Neural progenitor cell (in vitro differentiated cells): Measurements from ENCODE around the gene MYO5A. TPM values are rescaled to one million over a fixed set of nuclear protein-coding genes. Genes with fewer than 3 reads are reported as not detected.

Experiments
- DNase-seq: peaks from one replicate; pipeline ENCODE4 v3.0.0-alpha.2; 2016; ENCODE audit warnings: low spot score
- H2AFZ ChIP-seq: fragments of 200-600 bp; sonication (generic); replicated peaks from 2 replicates; pipeline ENCODE4 v1.6.1; 2016; ENCODE audit warnings: antibody characterized with exemption
- H3F3A ChIP-seq: fragments of 200-600 bp; sonication (generic); 2 replicates; pipeline ENCODE4 v1.6.1; 2016; ENCODE audit warnings: antibody characterized with exemption, low read depth
- H3K27ac ChIP-seq: fragments of 200-600 bp; sonication (generic); 2 replicates; pipeline ENCODE4 v1.5.1; 2016; ENCODE audit warnings: mild to moderate bottlenecking
- H3K27me3 ChIP-seq: fragments of 200-600 bp; sonication (generic); 2 replicates; pipeline ENCODE4 v1.6.1; 2016; ENCODE audit warnings: mild to moderate bottlenecking, moderate library complexity
- H3K36me3 ChIP-seq: fragments of 200-600 bp; sonication (generic); 2 replicates; pipeline ENCODE4 v1.5.1; 2016
- H3K4me1 ChIP-seq: fragments of 200-600 bp; sonication (generic); 2 replicates; pipeline ENCODE4 v1.6.1; 2016; ENCODE audit warnings: mixed run types
- H3K4me2 ChIP-seq: fragments of 200-600 bp; sonication (generic); 2 replicates; pipeline ENCODE4 v1.6.1; 2016
- H3K4me3 ChIP-seq: fragments of 200-600 bp; sonication (generic); 2 replicates; pipeline ENCODE4 v1.5.1; 2016
- H3K79me2 ChIP-seq: fragments of 200-600 bp; sonication (generic); 2 replicates; pipeline ENCODE4 v1.6.1; 2016; ENCODE audit warnings: low read depth
- H3K9ac ChIP-seq: fragments of 200-600 bp; sonication (generic); 2 replicates; pipeline ENCODE4 v1.6.1; 2016
- H3K9me3 ChIP-seq: fragments of 200-600 bp; sonication (generic); 2 replicates; pipeline ENCODE4 v1.5.1; 2016; ENCODE audit warnings: low read depth
- H4K20me1 ChIP-seq: fragments of 200-600 bp; sonication (generic); 2 replicates; pipeline ENCODE4 v1.6.1; 2016; ENCODE audit warnings: low read depth
- H3K27ac Mint-ChIP-seq: 3 replicates; pipeline ENCODE4 v1.8.0; 2021; ENCODE audit warnings: mixed read lengths
- H3K27me3 Mint-ChIP-seq: 2 replicates; pipeline ENCODE4 v1.8.0; 2022; ENCODE audit warnings: low read depth, mild to moderate bottlenecking, inconsistent platforms, moderate library complexity, mixed read lengths; ENCODE audit not compliant: insufficient read depth
- H3K36me3 Mint-ChIP-seq: 3 replicates; pipeline ENCODE4 v1.8.0; 2021; ENCODE audit warnings: mixed read lengths
- H3K4me1 Mint-ChIP-seq: 3 replicates; pipeline ENCODE4 v1.8.0; 2021; ENCODE audit warnings: mixed read lengths
- H3K4me3 Mint-ChIP-seq: 3 replicates; pipeline ENCODE4 v1.8.0; 2021; ENCODE audit warnings: mild to moderate bottlenecking, moderate library complexity, mixed read lengths
- H3K9me3 Mint-ChIP-seq: 3 replicates; pipeline ENCODE4 v1.8.0; 2020; ENCODE audit warnings: mixed read lengths
- CTCF ChIP-seq: fragments of 200-600 bp; sonication (generic); IDR thresholded peaks from 2 replicates; pipeline ENCODE4 v1.5.1; 2017; ENCODE audit warnings: antibody characterized with exemption, mild to moderate bottlenecking
- EZH2 ChIP-seq: fragments of 200-600 bp; sonication (generic); IDR thresholded peaks from 2 replicates; pipeline ENCODE4 v1.6.1; 2017; ENCODE audit warnings: antibody characterized with exemption, mild to moderate bottlenecking, moderate library complexity
- EZH2phosphoT487 ChIP-seq: fragments of 200-600 bp; sonication (generic); IDR thresholded peaks from 2 replicates; pipeline ENCODE4 v1.6.1; 2017; ENCODE audit warnings: antibody characterized with exemption
- total RNA-seq: library from RNA; depleted of rRNA; stranded (reverse); fragments of >200 nt; gene quantifications from 2 replicates; pipeline ENCODE4 v1.2.3, GENCODE V29; 2015; ENCODE audit warnings: low replicate concordance

MYO5A gene
- total RNA-seq, 1 donor from 2014 or later = 34.3 TPM

- Mint-ChIP-seq H3K4me1 (peaks cover 3% of the 10 kb centered on the region), H3K9me3 (no peaks in the 10 kb centered on the region), H3K27ac (peak overlapping the region; percentile 44), H3K4me3 (no peak overlapping the region), H3K27me3 (no peaks in the 10 kb centered on the region), H3K36me3 (peaks cover 11% of the 10 kb centered on the region)
- peak overlapping the region; percentile 17 for H2AFZ ChIP-seq
- H3K36me3 ChIP-seq = no peaks in the 10 kb centered on the region
- H3K27ac ChIP-seq = peak overlapping the region; percentile 65
- no peaks in the 10 kb centered on the region for H3K79me2 ChIP-seq
- peaks cover 4% of the 10 kb centered on the region for H3F3A ChIP-seq
- H3K27me3 ChIP-seq = no peaks in the 10 kb centered on the region
- peaks cover 18% of the 10 kb centered on the region for H3K4me1 ChIP-seq
- H3K4me2 ChIP-seq = peak overlapping the region; percentile 48
- DNase-seq = peak; percentile 56
- no peak overlapping the region for H3K4me3 ChIP-seq
- no peak overlapping the region for H3K9ac ChIP-seq
- H4K20me1 ChIP-seq = no peaks in the 10 kb centered on the region
- TF ChIP-seq CTCF = no peak
- TF ChIP-seq EZH2 = no peak
- no peak for TF ChIP-seq EZH2phosphoT487
- H3K9me3 ChIP-seq = no peaks in the 10 kb centered on the region
These were observed 168.2 kb downstream of the MYO5A start for GRCh38 chr15:52360229-52361203.

- no peaks in the 10 kb centered on the region for H3K9me3 ChIP-seq
- no peak overlapping the region for H3K27ac Mint-ChIP-seq
- no peak overlapping the region for H2AFZ ChIP-seq
- H3K36me3 Mint-ChIP-seq = peaks cover 8% of the 10 kb centered on the region
- no peak overlapping the region for H3K4me2 ChIP-seq
- DNase-seq = no peak
- no peak for TF ChIP-seq CTCF
- TF ChIP-seq EZH2phosphoT487 = no peak
- TF ChIP-seq EZH2 = no peak
- H3K79me2 ChIP-seq = no peaks in the 10 kb centered on the region
- no peaks in the 10 kb centered on the region for H4K20me1 ChIP-seq
- H3K4me3 Mint-ChIP-seq = no peak overlapping the region
- no peak overlapping the region for H3K9ac ChIP-seq
- no peaks in the 10 kb centered on the region for H3K27me3 Mint-ChIP-seq
- no peaks in the 10 kb centered on the region for H3K36me3 ChIP-seq
- H3K9me3 Mint-ChIP-seq = no peaks in the 10 kb centered on the region
- H3K4me1 Mint-ChIP-seq = peaks cover 3% of the 10 kb centered on the region
- H3K27ac ChIP-seq = no peak overlapping the region
- H3K27me3 ChIP-seq = no peaks in the 10 kb centered on the region
- H3K4me3 ChIP-seq = no peak overlapping the region
- peaks cover 18% of the 10 kb centered on the region for H3K4me1 ChIP-seq
- H3F3A ChIP-seq = peaks cover 4% of the 10 kb centered on the region
These were observed 169.0 kb downstream of the MYO5A start for GRCh38 chr15:52359722-52360121.

- peaks cover 4% of the 10 kb centered on the region for H3F3A ChIP-seq
- Mint-ChIP-seq H3K36me3 (peaks cover 3% of the 10 kb centered on the region), H3K27me3 (no peaks in the 10 kb centered on the region), H3K9me3 (no peaks in the 10 kb centered on the region), H3K4me3 (no peak overlapping the region), H3K4me1 (peaks cover 3% of the 10 kb centered on the region), H3K27ac (no peak overlapping the region)
- no peak overlapping the region for H3K4me2 ChIP-seq
- H2AFZ ChIP-seq = no peak overlapping the region
- no peak for TF ChIP-seq EZH2phosphoT487
- no peak for TF ChIP-seq EZH2
- TF ChIP-seq CTCF = no peak
- no peak overlapping the region for H3K27ac ChIP-seq
- H3K36me3 ChIP-seq = no peaks in the 10 kb centered on the region
- H3K79me2 ChIP-seq = no peaks in the 10 kb centered on the region
- no peaks in the 10 kb centered on the region for H4K20me1 ChIP-seq
- H3K9ac ChIP-seq = no peak overlapping the region
- H3K4me3 ChIP-seq = no peak overlapping the region
- no peaks in the 10 kb centered on the region for H3K27me3 ChIP-seq
- H3K9me3 ChIP-seq = no peaks in the 10 kb centered on the region
- no peak for DNase-seq
- peaks cover 18% of the 10 kb centered on the region for H3K4me1 ChIP-seq
These were observed 170.7 kb downstream of the MYO5A start for GRCh38 chr15:52357949-52358348.
